ENCODE data around the gene HAUS1. TPM values are rescaled to one million over a fixed set of nuclear protein-coding genes. Genes with fewer than 3 reads are reported as not detected.
"Not testable (repeated sequence)": the region's sequence is repeated elsewhere in the genome, so short reads cannot be mapped to it uniquely, and the experiment has no call there.

Gene HAUS1
- total and polyA plus RNA-seq, 8 donors = 4.6 to 10.9 (median 8.3) TPM

- Histone ChIP-seq H3K9me3 (no peaks in the 10 kb centered on the region), H3K4me3 (no peak overlapping the region), H3K4me1 (no peaks in the 10 kb centered on the region), H3K27me3 (no peaks in the 10 kb centered on the region), H3K36me3 (no peaks in the 10 kb centered on the region), H3K27ac (no peak overlapping the region)
- TF ChIP-seq, protein P1, sequence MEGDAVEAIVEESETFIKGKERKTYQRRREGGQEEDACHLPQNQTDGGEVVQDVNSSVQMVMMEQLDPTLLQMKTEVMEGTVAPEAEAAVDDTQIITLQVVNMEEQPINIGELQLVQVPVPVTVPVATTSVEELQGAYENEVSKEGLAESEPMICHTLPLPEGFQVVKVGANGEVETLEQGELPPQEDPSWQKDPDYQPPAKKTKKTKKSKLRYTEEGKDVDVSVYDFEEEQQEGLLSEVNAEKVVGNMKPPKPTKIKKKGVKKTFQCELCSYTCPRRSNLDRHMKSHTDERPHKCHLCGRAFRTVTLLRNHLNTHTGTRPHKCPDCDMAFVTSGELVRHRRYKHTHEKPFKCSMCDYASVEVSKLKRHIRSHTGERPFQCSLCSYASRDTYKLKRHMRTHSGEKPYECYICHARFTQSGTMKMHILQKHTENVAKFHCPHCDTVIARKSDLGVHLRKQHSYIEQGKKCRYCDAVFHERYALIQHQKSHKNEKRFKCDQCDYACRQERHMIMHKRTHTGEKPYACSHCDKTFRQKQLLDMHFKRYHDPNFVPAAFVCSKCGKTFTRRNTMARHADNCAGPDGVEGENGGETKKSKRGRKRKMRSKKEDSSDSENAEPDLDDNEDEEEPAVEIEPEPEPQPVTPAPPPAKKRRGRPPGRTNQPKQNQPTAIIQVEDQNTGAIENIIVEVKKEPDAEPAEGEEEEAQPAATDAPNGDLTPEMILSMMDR (IDR thresholded peaks at IDR 0.05) = no peak
- no peak for FAIRE-seq
- ATAC-seq = no peak
- no peak for DNase-seq
- WGBS, 2 donors = 69 to 81% methylated on average over 7 of the region's 7 CpGs
- intact Hi-C loops (cut with DNase I) = no loop called here
Observed at GRCh38 chr18:46163941-46164499, 59.8 kb downstream of the HAUS1 start.

GRCh38 chr18:46164502-46164901 lies 60.3 kb downstream of the HAUS1 start:
- H3K4me1 ChIP-seq; H3K36me3 ChIP-seq; H3K27ac ChIP-seq; intact Hi-C loops (cut with DNase I); H3K27me3 ChIP-seq; H3K9me3 ChIP-seq; FAIRE-seq; ATAC-seq; H3K4me3 ChIP-seq; DNase-seq: not testable (repeated sequence)
- 67 to 85% methylated on average over 4 of the region's 4 CpGs for WGBS, 2 donors

DNA sequence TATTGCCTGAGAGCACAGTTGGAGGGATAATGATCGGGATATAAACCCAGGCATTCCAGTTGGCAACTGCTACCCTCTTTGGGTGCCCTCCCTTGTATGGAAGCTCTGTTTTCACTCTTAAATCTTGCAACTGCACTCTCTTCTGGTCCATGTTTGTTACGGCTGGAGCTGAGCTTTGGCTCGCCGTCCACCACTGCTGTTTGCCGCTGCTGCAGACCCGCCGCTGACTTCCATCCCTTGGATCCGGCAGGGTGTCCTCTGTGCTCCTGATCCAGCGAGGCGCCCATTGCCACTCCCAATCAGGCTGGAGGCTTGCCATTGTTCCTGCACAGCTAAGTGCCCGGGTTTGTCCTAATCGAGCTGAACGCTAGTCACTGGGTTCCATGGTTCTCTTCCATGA lies 60.7 kb downstream of the HAUS1 start:
- no peak for ATAC-seq
- Histone ChIP-seq H3K36me3 (no peaks in the 10 kb centered on the region), H3K27ac (no peak overlapping the region), H3K4me1 (no peaks in the 10 kb centered on the region), H3K9me3 (no peaks in the 10 kb centered on the region), H3K4me3 (no peak overlapping the region), H3K27me3 (no peaks in the 10 kb centered on the region)
- TF ChIP-seq, protein P1 (IDR thresholded peaks at IDR 0.05) = no peak
- 89 to 94% methylated on average over 13 of the region's 13 CpGs for WGBS, 2 donors
- FAIRE-seq = no peak
- intact Hi-C loops (cut with DNase I) = no loop called here
- DNase-seq = no peak

DNA sequence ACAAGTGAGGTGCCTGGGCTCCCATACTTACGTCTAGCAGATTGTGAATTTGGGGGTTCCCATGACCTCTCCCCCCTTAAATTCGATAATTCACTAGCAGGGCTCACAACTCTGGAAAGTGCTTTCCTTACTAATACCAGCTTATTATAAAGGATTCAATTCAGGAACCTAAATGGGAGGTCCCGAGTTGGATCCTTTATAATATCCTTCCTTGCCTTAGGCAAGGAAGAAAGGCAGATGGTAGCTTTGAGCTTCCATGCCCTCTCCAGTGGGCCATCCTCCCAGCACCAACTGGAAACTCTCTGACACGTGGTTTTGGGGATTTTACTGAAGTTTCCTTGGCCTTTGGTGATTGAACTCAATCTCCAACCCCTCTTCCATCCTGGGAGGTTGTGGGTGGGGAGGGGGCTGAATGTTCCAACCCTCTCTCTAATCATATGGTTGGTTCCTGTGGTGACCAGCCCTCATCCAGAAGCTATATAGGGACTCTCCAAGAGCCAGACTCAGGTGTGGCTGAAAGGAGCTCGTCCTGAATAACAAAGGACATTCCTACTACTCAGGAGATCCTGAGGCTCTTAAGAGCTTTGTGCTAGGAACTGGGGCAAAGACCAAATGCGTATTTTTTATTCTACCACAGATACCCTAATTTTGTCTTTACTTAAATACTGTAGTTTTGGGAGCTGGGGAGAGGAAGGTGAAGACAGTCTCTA lies 62.2 kb downstream of the HAUS1 start:
- Histone ChIP-seq H3K9me3 (no peaks in the 10 kb centered on the region), H3K4me1 (no peaks in the 10 kb centered on the region), H3K27me3 (no peaks in the 10 kb centered on the region), H3K36me3 (no peaks in the 10 kb centered on the region), H3K4me3 (no peak overlapping the region), H3K27ac (no peak overlapping the region)
- no peak for ATAC-seq
- no peak for DNase-seq
- TF ChIP-seq, protein P1 (IDR thresholded peaks at IDR 0.05) = no peak
- WGBS, 2 donors = 60 to 66% methylated on average over 6 of the region's 6 CpGs
- FAIRE-seq = no peak
- intact Hi-C loops (cut with DNase I) = no loop called here

- WGBS, 2 donors = 55 to 64% methylated on average over 9 of the region's 9 CpGs
- Histone ChIP-seq H3K9me3 (no peaks in the 10 kb centered on the region), H3K36me3 (no peaks in the 10 kb centered on the region), H3K4me1 (no peaks in the 10 kb centered on the region), H3K27ac (no peak overlapping the region), H3K4me3 (no peak overlapping the region), H3K27me3 (no peaks in the 10 kb centered on the region)
- intact Hi-C loops (cut with DNase I) = no loop called here
- ATAC-seq (peak in 2 of 4 donors; percentile 12 to 14), DNase-seq (no peak), FAIRE-seq (no peak)
- TF ChIP-seq, protein P1 (IDR thresholded peaks at IDR 0.05) = no peak
Observed at GRCh38 chr18:46167971-46168370, 63.8 kb downstream of the HAUS1 start.

All from pancreas (tissue), 10 donors.